MCF 10A (cell line): ENCODE measurements around the gene LAMC1. TPM values are rescaled to one million over a fixed set of nuclear protein-coding genes. Genes with fewer than 3 reads are reported as not detected.

Source experiments
- BruUV-seq: library from RNA; stranded (reverse); fragments of 400-500 nt; replicated peaks from 2 replicates; lab custom pipeline; 2021; lab: Mats Ljungman, UMichigan
- CTCF ChIA-PET: fragments of 300-600 bp; sonication (Branson Sonifier 250); formaldehyde crosslinking; extraction: SDS; loops from one replicate; lab custom pipeline; 2021; ENCODE audit warnings: antibody characterized with exemption, inconsistent platforms; lab: Yijun Ruan, JAX
- POLR2A ChIA-PET: fragments of 300-600, 350-650 bp; sonication (Branson Sonifier 250); formaldehyde crosslinking; extraction: SDS; loops from one replicate; lab custom pipeline; 2020; ENCODE audit warnings: antibody characterized with exemption, inconsistent platforms; lab: Yijun Ruan, JAX
- DNase-seq: peaks from one replicate; pipeline ENCODE4 v3.0.0-alpha.2; 2018; ENCODE audit not compliant: unreplicated experiment
- H3K27ac Mint-ChIP-seq: one replicate; pipeline ENCODE4 v1.8.0; 2022; ENCODE audit warnings: mild to moderate bottlenecking, low read depth, mixed read lengths; ENCODE audit not compliant: unreplicated experiment
- H3K27me3 Mint-ChIP-seq: one replicate; pipeline ENCODE4 v1.8.0; 2022; ENCODE audit warnings: mixed read lengths; ENCODE audit not compliant: insufficient read depth, unreplicated experiment
- H3K36me3 Mint-ChIP-seq: one replicate; pipeline ENCODE4 v1.8.0; 2022; ENCODE audit warnings: mild to moderate bottlenecking, moderate library complexity, mixed read lengths; ENCODE audit not compliant: insufficient read depth, unreplicated experiment
- H3K4me1 Mint-ChIP-seq: one replicate; pipeline ENCODE4 v1.8.0; 2022; ENCODE audit warnings: mixed read lengths; ENCODE audit not compliant: insufficient read depth, unreplicated experiment
- H3K4me3 Mint-ChIP-seq: one replicate; pipeline ENCODE4 v1.8.0; 2022; ENCODE audit warnings: mild to moderate bottlenecking, moderate library complexity, mixed read lengths; ENCODE audit not compliant: unreplicated experiment
- H3K9me3 Mint-ChIP-seq: one replicate; pipeline ENCODE4 v1.8.0; 2022; ENCODE audit warnings: mixed read lengths; ENCODE audit not compliant: unreplicated experiment
- intact Hi-C: fragments of 100-400 bp; cut with micrococcal nuclease; formaldehyde crosslinking; loops from 2 replicates; pipeline ENCODE4 v1.14.1; 2022
- total RNA-seq: library from RNA; stranded (reverse); gene quantifications from 2 replicates; pipeline ENCODE4 v1.2.3, GENCODE V29; 2022
- TF ChIP-seq, protein P1 (sequence below): fragments of 200-600 bp; IDR thresholded peaks from one replicate; pipeline ENCODE4 v1.8.0; 2022; ENCODE audit warnings: antibody characterized with exemption, mild to moderate bottlenecking; ENCODE audit not compliant: unreplicated experiment

Gene LAMC1
- total RNA-seq, 1 experiment from 2014 or later: 179 TPM

DNA sequence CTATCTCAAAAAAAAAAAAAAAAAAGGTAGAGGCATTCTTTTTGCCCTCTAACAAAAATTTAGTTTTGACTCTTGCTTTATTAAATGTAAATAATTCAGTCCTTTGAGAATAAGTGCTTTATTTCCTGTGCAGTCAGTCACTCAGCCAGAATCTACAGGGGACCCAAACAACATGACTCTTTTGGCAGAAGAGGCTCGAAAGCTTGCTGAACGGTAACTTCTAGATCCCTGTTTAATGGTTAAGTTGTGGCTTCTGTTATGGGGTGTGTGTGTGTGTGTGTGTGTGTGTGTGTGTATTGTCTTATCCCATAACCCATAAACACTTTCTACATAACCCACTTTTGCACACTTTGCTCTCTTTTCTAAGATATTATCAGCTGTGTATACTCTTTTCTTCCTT lies 107.9 kb downstream of the LAMC1 start:
- CTCF ChIA-PET: no interaction called here
- POLR2A ChIA-PET: interaction anchor here (0.6 kb wide), 1 partner anchor 489 kb away, joined by 4 read pairs; no protein-coding TSS in a partner anchor
- Mint-ChIP-seq H3K27me3 (no peaks in the 10 kb centered on the region), H3K4me1 (no peaks in the 10 kb centered on the region), H3K9me3 (no peaks in the 10 kb centered on the region), H3K36me3 (peaks cover 99% of the 10 kb centered on the region), H3K27ac (no peak overlapping the region), H3K4me3 (no peak overlapping the region)
- TF ChIP-seq, protein P1, sequence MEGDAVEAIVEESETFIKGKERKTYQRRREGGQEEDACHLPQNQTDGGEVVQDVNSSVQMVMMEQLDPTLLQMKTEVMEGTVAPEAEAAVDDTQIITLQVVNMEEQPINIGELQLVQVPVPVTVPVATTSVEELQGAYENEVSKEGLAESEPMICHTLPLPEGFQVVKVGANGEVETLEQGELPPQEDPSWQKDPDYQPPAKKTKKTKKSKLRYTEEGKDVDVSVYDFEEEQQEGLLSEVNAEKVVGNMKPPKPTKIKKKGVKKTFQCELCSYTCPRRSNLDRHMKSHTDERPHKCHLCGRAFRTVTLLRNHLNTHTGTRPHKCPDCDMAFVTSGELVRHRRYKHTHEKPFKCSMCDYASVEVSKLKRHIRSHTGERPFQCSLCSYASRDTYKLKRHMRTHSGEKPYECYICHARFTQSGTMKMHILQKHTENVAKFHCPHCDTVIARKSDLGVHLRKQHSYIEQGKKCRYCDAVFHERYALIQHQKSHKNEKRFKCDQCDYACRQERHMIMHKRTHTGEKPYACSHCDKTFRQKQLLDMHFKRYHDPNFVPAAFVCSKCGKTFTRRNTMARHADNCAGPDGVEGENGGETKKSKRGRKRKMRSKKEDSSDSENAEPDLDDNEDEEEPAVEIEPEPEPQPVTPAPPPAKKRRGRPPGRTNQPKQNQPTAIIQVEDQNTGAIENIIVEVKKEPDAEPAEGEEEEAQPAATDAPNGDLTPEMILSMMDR: no peak
- no TSS peak for BruUV-seq
- intact Hi-C loops: no loop called here
- DNase-seq: no peak

DNA sequence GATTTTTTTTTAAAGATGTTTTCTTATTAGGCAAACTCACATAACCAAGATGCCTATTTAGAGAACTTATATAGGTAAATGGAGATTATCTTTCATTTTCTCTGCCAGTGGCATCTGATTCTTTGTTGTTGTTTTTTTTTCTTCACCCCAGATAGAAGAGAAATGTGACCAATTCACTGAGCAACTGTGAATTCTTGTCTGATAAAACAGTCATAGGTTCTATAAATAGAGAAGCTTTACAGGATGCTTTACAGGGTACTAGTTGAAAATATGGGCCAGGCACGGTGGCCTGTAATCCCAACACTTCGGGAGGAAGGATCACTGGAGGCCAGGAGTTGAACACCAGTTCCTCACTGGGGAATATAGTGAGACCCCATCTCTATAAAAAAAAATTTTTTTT lies 112.1 kb downstream of the LAMC1 start:
- peaks cover 27% of the 10 kb centered on the region for H3K4me1 Mint-ChIP-seq
- CTCF ChIA-PET: interaction anchor here (0.6 to 1.6 kb wide), 7 partner anchors 10 to 352 kb away, joined by 3 to 8 read pairs (median 4); no protein-coding TSS in a partner anchor

DNA sequence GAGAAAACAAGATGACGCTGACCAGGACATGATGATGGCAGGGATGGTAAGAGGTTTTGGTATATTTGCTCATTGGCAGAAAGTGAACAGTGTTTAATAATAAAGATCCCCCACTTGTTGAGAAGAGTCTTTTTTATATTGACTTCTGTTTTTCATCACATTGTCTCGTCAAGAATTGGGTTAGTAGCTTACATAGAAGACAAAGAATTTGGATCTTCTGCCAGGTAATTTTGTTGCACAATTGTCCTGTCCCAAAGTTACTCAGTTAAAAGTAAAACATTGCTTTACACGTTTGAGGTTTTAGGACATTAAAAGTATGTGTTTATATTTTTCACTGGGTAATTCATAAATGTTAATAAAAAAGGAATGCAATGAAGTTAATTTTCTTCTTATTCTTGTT lies 114.6 kb downstream of the LAMC1 start:
- CTCF ChIA-PET: interaction anchor here (0.6 to 1.7 kb wide), 8 partner anchors 28 to 180 kb away, joined by 3 to 5 read pairs (median 4); partner anchors contain the start of gene LAMC2
- peak; percentile 63 for DNase-seq
- peaks cover 98% of the 10 kb centered on the region for H3K36me3 Mint-ChIP-seq
- intact Hi-C loops: loop anchor here (1.0 to 2.0 kb wide), 4 partner anchors 97 to 181 kb away; no protein-coding TSS in a partner anchor
- H3K4me3 Mint-ChIP-seq: peak overlapping the region; percentile 55
- POLR2A ChIA-PET: interaction anchor here (0.6 to 2.6 kb wide), 21 partner anchors 8 to 497 kb away, joined by 3 to 12 read pairs (median 4); partner anchors contain the start of gene LAMC2
- no peaks in the 10 kb centered on the region for H3K27me3 Mint-ChIP-seq
- BruUV-seq: no TSS peak
- TF ChIP-seq, protein P1: no peak
- H3K27ac Mint-ChIP-seq: peak overlapping the region; percentile 99
- H3K4me1 Mint-ChIP-seq: peaks cover 27% of the 10 kb centered on the region
- H3K9me3 Mint-ChIP-seq: no peaks in the 10 kb centered on the region

More for the DNA sequence above, 112.1 kb downstream of the LAMC1 start:
- Mint-ChIP-seq H3K9me3 (no peaks in the 10 kb centered on the region), H3K4me3 (no peak overlapping the region), H3K27ac (peak overlapping the region; percentile 59), H3K36me3 (peaks cover 100% of the 10 kb centered on the region), H3K27me3 (no peaks in the 10 kb centered on the region)
- intact Hi-C loops: no loop called here
- TF ChIP-seq, protein P1: no peak
- no peak for DNase-seq
- BruUV-seq: no TSS peak
- POLR2A ChIA-PET: interaction anchor here (0.7 to 1.8 kb wide), 6 partner anchors 9 to 110 kb away, joined by 3 to 6 read pairs (median 4); no protein-coding TSS in a partner anchor

DNA sequence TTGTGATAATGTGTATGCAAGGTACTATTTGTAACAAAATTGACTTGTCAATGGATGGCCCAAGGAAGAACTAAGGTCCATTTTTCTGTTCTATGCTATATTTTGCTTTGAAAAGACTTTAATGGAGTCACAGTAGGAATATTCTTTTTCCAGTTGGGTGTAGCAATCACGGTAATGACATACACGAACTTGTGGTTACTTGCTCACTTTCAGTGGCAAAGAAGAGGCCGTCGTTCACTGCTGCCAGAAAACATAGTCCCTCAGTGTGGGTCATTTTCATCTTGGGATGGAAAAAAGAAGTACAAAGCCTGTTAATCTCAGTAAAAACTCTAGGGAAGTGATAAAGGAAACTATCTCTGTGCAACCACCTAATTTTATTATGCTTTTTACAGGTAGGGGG lies 115.1 kb downstream of the LAMC1 start:
- intact Hi-C loops: loop anchor here (2.0 kb wide), 3 partner anchors 96 to 176 kb away; no protein-coding TSS in a partner anchor
- ChIA-PET POLR2A (interaction anchor here (0.5 to 2.6 kb wide), 25 partner anchors 8 to 1489 kb away, joined by 3 to 12 read pairs (median 5); partner anchors contain the start of gene LAMC2), CTCF (interaction anchor here (0.6 to 1.7 kb wide), 5 partner anchors 28 to 605 kb away, joined by 3 to 5 read pairs (median 3); no protein-coding TSS in a partner anchor)
- TF ChIP-seq, protein P1: no peak
- Mint-ChIP-seq H3K27ac (peak overlapping the region; percentile 99), H3K9me3 (no peaks in the 10 kb centered on the region), H3K4me1 (peaks cover 27% of the 10 kb centered on the region), H3K36me3 (peaks cover 98% of the 10 kb centered on the region), H3K27me3 (no peaks in the 10 kb centered on the region), H3K4me3 (peak overlapping the region; percentile 55)
- BruUV-seq: no TSS peak
- peak; percentile 60 for DNase-seq
